GM12874 (cell line): ENCODE results near the gene BCR.

ENCODE experiments used
- CTCF ChIP-seq: IDR thresholded peaks from 2 replicates; pipeline ENCODE4 v1.5.1; 2011; ENCODE audit warnings: low read depth, mild to moderate bottlenecking, control low read depth, low read length, moderate library complexity; ENCODE audit not compliant: insufficient read depth

Gene BCR

GRCh38 chr22:23363683-23364082 is 183.4 kb downstream of the BCR start:
- TF ChIP-seq CTCF = no peak

GRCh38 chr22:23364389-23364788 is 184.1 kb downstream of the BCR start:
- no peak for TF ChIP-seq CTCF

GRCh38 chr22:23365524-23365923 is 185.2 kb downstream of the BCR start:
- no peak for TF ChIP-seq CTCF

GRCh38 chr22:23365961-23366360 is 185.7 kb downstream of the BCR start:
- TF ChIP-seq CTCF = no peak
